Measurements from ENCODE around the gene AMOT.

- no peak for TF ChIP-seq USF1 (IDR thresholded peaks at IDR 0.05)
- TF ChIP-seq YY1 (IDR thresholded peaks at IDR 0.05; ENCODE audit: low read depth): no peak
- TF ChIP-seq TAF1 (IDR thresholded peaks at IDR 0.05; ENCODE audit: low read depth): no peak
- TF ChIP-seq TCF12 (IDR thresholded peaks at IDR 0.05; ENCODE audit: low read depth): no peak
- TF ChIP-seq FOXM1 (IDR thresholded peaks at IDR 0.05; ENCODE audit: borderline replicate concordance, low read depth): no peak
- no peak for TF ChIP-seq EP300 (IDR thresholded peaks at IDR 0.05; ENCODE audit: borderline replicate concordance)
- no peak for TF ChIP-seq REST (IDR thresholded peaks at IDR 0.05; ENCODE audit: low read depth)
- TF ChIP-seq CEBPB (IDR thresholded peaks at IDR 0.05): no peak
- no peak for TF ChIP-seq NFIC (IDR thresholded peaks at IDR 0.05)
- no peak for TF ChIP-seq ZBTB7A (IDR thresholded peaks at IDR 0.05; ENCODE audit: low read depth)
- TF ChIP-seq RAD21 (IDR thresholded peaks at IDR 0.05; ENCODE audit: low read depth): no peak
- no peak for TF ChIP-seq MAX (IDR thresholded peaks at IDR 0.05)
- no peak for TF ChIP-seq EGR1 (IDR thresholded peaks at IDR 0.05)
- no peak for TF ChIP-seq TEAD4 (IDR thresholded peaks at IDR 0.05)
Observed at GRCh38 chrX:112816908-112817307, 23.7 kb downstream of the AMOT start.
